ENCODE data around the gene TRPC6.

Gene TRPC6

GRCh38 chr11:101583251-101584128 is at the start of gene TRPC6:
Gene TRPC6, minus strand, starts transcription at chr11:101584007. Its CDS starts 504 bp downstream, at chr11:101583503.
- no peak within 1 kb of the TSS for H3K27ac Mint-ChIP-seq
- H3K27me3 Mint-ChIP-seq (ENCODE audit: low read depth), result peaks cover 26% of the 10 kb centered on the region
- H3K36me3 Mint-ChIP-seq (ENCODE audit: low read depth), result no peaks in the 10 kb centered on the region
- no peaks in the 10 kb centered on the region for H3K9me3 Mint-ChIP-seq
- no peak within 1 kb of the TSS for H3K4me3 Mint-ChIP-seq
- no peaks in the 10 kb centered on the region for H3K4me1 Mint-ChIP-seq (ENCODE audit: low read depth)

- Mint-ChIP-seq H3K27me3 (ENCODE audit: low read depth) (no peaks in the 10 kb centered on the region), H3K36me3 (ENCODE audit: low read depth) (no peaks in the 10 kb centered on the region), H3K4me3 (no peak overlapping the region), H3K27ac (no peak overlapping the region), H3K4me1 (ENCODE audit: low read depth) (no peaks in the 10 kb centered on the region), H3K9me3 (no peaks in the 10 kb centered on the region)
These were observed 36.2 kb upstream of the TRPC6 start for GRCh38 chr11:101620026-101620425.

- Mint-ChIP-seq H3K9me3 (no peaks in the 10 kb centered on the region), H3K36me3 (ENCODE audit: low read depth) (no peaks in the 10 kb centered on the region), H3K4me3 (no peak overlapping the region), H3K4me1 (ENCODE audit: low read depth) (no peaks in the 10 kb centered on the region), H3K27ac (no peak overlapping the region), H3K27me3 (ENCODE audit: low read depth) (no peaks in the 10 kb centered on the region)
These were observed 34.9 kb upstream of the TRPC6 start for GRCh38 chr11:101618709-101619108.

GRCh38 chr11:101617735-101618332 is 34.0 kb upstream of the TRPC6 start:
- H3K27me3 Mint-ChIP-seq (ENCODE audit: low read depth), result no peaks in the 10 kb centered on the region
- H3K36me3 Mint-ChIP-seq (ENCODE audit: low read depth), result no peaks in the 10 kb centered on the region
- H3K4me1 Mint-ChIP-seq (ENCODE audit: low read depth), result no peaks in the 10 kb centered on the region
- no peak overlapping the region for H3K4me3 Mint-ChIP-seq
- no peak overlapping the region for H3K27ac Mint-ChIP-seq
- H3K9me3 Mint-ChIP-seq, result no peaks in the 10 kb centered on the region

GRCh38 chr11:101612481-101612880 is 28.7 kb upstream of the TRPC6 start:
- Mint-ChIP-seq H3K9me3 (no peaks in the 10 kb centered on the region), H3K27me3 (ENCODE audit: low read depth) (no peaks in the 10 kb centered on the region), H3K4me3 (no peak overlapping the region), H3K36me3 (ENCODE audit: low read depth) (no peaks in the 10 kb centered on the region), H3K27ac (no peak overlapping the region), H3K4me1 (ENCODE audit: low read depth) (no peaks in the 10 kb centered on the region)

GRCh38 chr11:101600924-101601323 is 17.1 kb upstream of the TRPC6 start:
- no peaks in the 10 kb centered on the region for H3K4me1 Mint-ChIP-seq (ENCODE audit: low read depth)
- no peak overlapping the region for H3K27ac Mint-ChIP-seq
- no peaks in the 10 kb centered on the region for H3K36me3 Mint-ChIP-seq (ENCODE audit: low read depth)
- H3K4me3 Mint-ChIP-seq, result no peak overlapping the region
- H3K9me3 Mint-ChIP-seq, result no peaks in the 10 kb centered on the region
- H3K27me3 Mint-ChIP-seq (ENCODE audit: low read depth), result no peaks in the 10 kb centered on the region

- no peaks in the 10 kb centered on the region for H3K9me3 Mint-ChIP-seq
- H3K36me3 Mint-ChIP-seq (ENCODE audit: low read depth), result no peaks in the 10 kb centered on the region
- no peaks in the 10 kb centered on the region for H3K4me1 Mint-ChIP-seq (ENCODE audit: low read depth)
- H3K4me3 Mint-ChIP-seq, result no peak overlapping the region
- no peak overlapping the region for H3K27ac Mint-ChIP-seq
- H3K27me3 Mint-ChIP-seq (ENCODE audit: low read depth), result peaks cover 18% of the 10 kb centered on the region
These were observed 3.2 kb upstream of the TRPC6 start for GRCh38 chr11:101586965-101587364.

- peaks cover 26% of the 10 kb centered on the region for H3K27me3 Mint-ChIP-seq (ENCODE audit: low read depth)
These were observed 848 bp upstream of the TRPC6 start for GRCh38 chr11:101584655-101585054.

GRCh38 chr11:101584129-101584515 is 315 bp upstream of the TRPC6 start:
- H3K36me3 Mint-ChIP-seq (ENCODE audit: low read depth), result no peaks in the 10 kb centered on the region
- peaks cover 26% of the 10 kb centered on the region for H3K27me3 Mint-ChIP-seq (ENCODE audit: low read depth)
- no peaks in the 10 kb centered on the region for H3K9me3 Mint-ChIP-seq
- no peaks in the 10 kb centered on the region for H3K4me1 Mint-ChIP-seq (ENCODE audit: low read depth)
- no peak overlapping the region for H3K4me3 Mint-ChIP-seq
- no peak overlapping the region for H3K27ac Mint-ChIP-seq

More at GRCh38 chr11:101584655-101585054, 848 bp upstream of the TRPC6 start:
- no peaks in the 10 kb centered on the region for H3K9me3 Mint-ChIP-seq
- H3K4me1 Mint-ChIP-seq (ENCODE audit: low read depth), result no peaks in the 10 kb centered on the region
- H3K36me3 Mint-ChIP-seq (ENCODE audit: low read depth), result no peaks in the 10 kb centered on the region
- H3K27ac Mint-ChIP-seq, result no peak overlapping the region
- H3K4me3 Mint-ChIP-seq, result no peak overlapping the region

GRCh38 chr11:101582989-101583250 is 887 bp downstream of the TRPC6 start:
- H3K4me1 Mint-ChIP-seq (ENCODE audit: low read depth), result no peaks in the 10 kb centered on the region
- peaks cover 3% of the 10 kb centered on the region for H3K9me3 Mint-ChIP-seq
- no peak overlapping the region for H3K4me3 Mint-ChIP-seq
- H3K27ac Mint-ChIP-seq, result no peak overlapping the region
- no peaks in the 10 kb centered on the region for H3K36me3 Mint-ChIP-seq (ENCODE audit: low read depth)
- peaks cover 26% of the 10 kb centered on the region for H3K27me3 Mint-ChIP-seq (ENCODE audit: low read depth)

- H3K36me3 Mint-ChIP-seq (ENCODE audit: low read depth), result no peaks in the 10 kb centered on the region
- peaks cover 4% of the 10 kb centered on the region for H3K9me3 Mint-ChIP-seq
- no peak overlapping the region for H3K27ac Mint-ChIP-seq
- no peak overlapping the region for H3K4me3 Mint-ChIP-seq
- H3K27me3 Mint-ChIP-seq (ENCODE audit: low read depth), result peaks cover 26% of the 10 kb centered on the region
- H3K4me1 Mint-ChIP-seq (ENCODE audit: low read depth), result no peaks in the 10 kb centered on the region
These were observed 1.4 kb downstream of the TRPC6 start for GRCh38 chr11:101582236-101582988.

- H3K4me3 Mint-ChIP-seq, result no peak overlapping the region
- H3K27me3 Mint-ChIP-seq (ENCODE audit: low read depth), result peaks cover 13% of the 10 kb centered on the region
- H3K27ac Mint-ChIP-seq, result no peak overlapping the region
- peaks cover 10% of the 10 kb centered on the region for H3K9me3 Mint-ChIP-seq
- no peaks in the 10 kb centered on the region for H3K4me1 Mint-ChIP-seq (ENCODE audit: low read depth)
- no peaks in the 10 kb centered on the region for H3K36me3 Mint-ChIP-seq (ENCODE audit: low read depth)
These were observed 6.3 kb downstream of the TRPC6 start for GRCh38 chr11:101577461-101577860.

- Mint-ChIP-seq H3K36me3 (ENCODE audit: low read depth) (no peaks in the 10 kb centered on the region), H3K27me3 (ENCODE audit: low read depth) (peaks cover 5% of the 10 kb centered on the region), H3K4me1 (ENCODE audit: low read depth) (no peaks in the 10 kb centered on the region), H3K27ac (no peak overlapping the region), H3K9me3 (peaks cover 13% of the 10 kb centered on the region), H3K4me3 (no peak overlapping the region)
These were observed 7.4 kb downstream of the TRPC6 start for GRCh38 chr11:101576456-101576855.

GRCh38 chr11:101574886-101575285 is 8.9 kb downstream of the TRPC6 start:
- Mint-ChIP-seq H3K4me3 (no peak overlapping the region), H3K4me1 (ENCODE audit: low read depth) (no peaks in the 10 kb centered on the region), H3K36me3 (ENCODE audit: low read depth) (no peaks in the 10 kb centered on the region), H3K27ac (no peak overlapping the region), H3K9me3 (peaks cover 13% of the 10 kb centered on the region), H3K27me3 (ENCODE audit: low read depth) (no peaks in the 10 kb centered on the region)

GRCh38 chr11:101567071-101567470 is 16.7 kb downstream of the TRPC6 start:
- H3K4me1 Mint-ChIP-seq (ENCODE audit: low read depth), result no peaks in the 10 kb centered on the region
- no peaks in the 10 kb centered on the region for H3K27me3 Mint-ChIP-seq (ENCODE audit: low read depth)
- H3K27ac Mint-ChIP-seq, result no peak overlapping the region

More at GRCh38 chr11:101567071-101567470, 16.7 kb downstream of the TRPC6 start:
- no peaks in the 10 kb centered on the region for H3K36me3 Mint-ChIP-seq (ENCODE audit: low read depth)
- H3K9me3 Mint-ChIP-seq, result peaks cover 3% of the 10 kb centered on the region
- H3K4me3 Mint-ChIP-seq, result no peak overlapping the region
